ENCODE results near the gene TRAPPC10. TPM values are rescaled to one million over a fixed set of nuclear protein-coding genes. Genes with fewer than 3 reads are reported as not detected.

Gene TRAPPC10
- total RNA-seq, 2 experiments from 2014 or later: 37.1 to 38.6 TPM

- intact Hi-C loops (cut with micrococcal nuclease): no loop called here
- peaks cover 50% of the 10 kb centered on the region for H3K4me1 Mint-ChIP-seq (ENCODE audit: low read depth)
These were observed 17.5 kb downstream of the TRAPPC10 start for GRCh38 chr21:44029460-44030087.

DNA sequence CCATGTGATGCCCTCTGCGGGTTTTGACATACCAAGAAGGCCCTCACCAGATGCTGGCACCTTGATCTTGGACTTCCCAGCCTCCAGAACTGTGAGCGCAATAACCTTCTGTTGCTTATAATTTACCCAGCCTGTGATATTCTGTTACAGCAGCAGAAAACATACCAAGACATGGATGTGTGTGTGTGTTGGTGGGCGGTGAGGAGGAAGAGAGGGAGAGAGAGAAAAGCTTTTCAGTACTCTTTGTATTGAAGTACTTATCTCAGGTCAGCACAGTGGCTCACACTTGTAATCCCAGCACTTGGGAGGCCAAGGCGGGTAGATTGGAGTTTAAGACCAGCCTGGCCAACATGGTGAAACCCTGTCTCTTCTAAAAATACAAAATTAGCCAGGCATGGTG lies 23.1 kb downstream of the TRAPPC10 start:
- H3K9me3 Mint-ChIP-seq: no peaks in the 10 kb centered on the region
- intact Hi-C loops (cut with micrococcal nuclease): no loop called here

More at GRCh38 chr21:44029460-44030087, 17.5 kb downstream of the TRAPPC10 start:
- Mint-ChIP-seq H3K27ac (no peak overlapping the region), H3K27me3 (ENCODE audit: low read depth) (no peaks in the 10 kb centered on the region), H3K9me3 (no peaks in the 10 kb centered on the region), H3K4me3 (no peak overlapping the region), H3K36me3 (ENCODE audit: low read depth) (peaks cover 19% of the 10 kb centered on the region)
- no peak for DNase-seq
- CTCF ChIA-PET: no interaction called here

GRCh38 chr21:44038063-44038462 lies 26.0 kb downstream of the TRAPPC10 start:
- peaks cover 40% of the 10 kb centered on the region for H3K36me3 Mint-ChIP-seq (ENCODE audit: low read depth)
- H3K4me3 Mint-ChIP-seq: no peak overlapping the region
- CTCF ChIA-PET: interaction anchor here (0.7 to 1.0 kb wide), 2 partner anchors 48 to 245 kb away, joined by 3 to 4 read pairs; no protein-coding TSS in a partner anchor
- no peaks in the 10 kb centered on the region for H3K9me3 Mint-ChIP-seq
- no peaks in the 10 kb centered on the region for H3K27me3 Mint-ChIP-seq (ENCODE audit: low read depth)
- peaks cover 9% of the 10 kb centered on the region for H3K4me1 Mint-ChIP-seq (ENCODE audit: low read depth)
- DNase-seq: no peak
- intact Hi-C loops (cut with micrococcal nuclease): no loop called here
- H3K27ac Mint-ChIP-seq: peak overlapping the region; percentile 8

More for the DNA sequence above, 23.1 kb downstream of the TRAPPC10 start:
- no peaks in the 10 kb centered on the region for H3K27me3 Mint-ChIP-seq (ENCODE audit: low read depth)
- H3K4me3 Mint-ChIP-seq: no peak overlapping the region
- peaks cover 8% of the 10 kb centered on the region for H3K4me1 Mint-ChIP-seq (ENCODE audit: low read depth)
- DNase-seq: no peak
- H3K27ac Mint-ChIP-seq: no peak overlapping the region
- CTCF ChIA-PET: no interaction called here
- peaks cover 42% of the 10 kb centered on the region for H3K36me3 Mint-ChIP-seq (ENCODE audit: low read depth)

DNA sequence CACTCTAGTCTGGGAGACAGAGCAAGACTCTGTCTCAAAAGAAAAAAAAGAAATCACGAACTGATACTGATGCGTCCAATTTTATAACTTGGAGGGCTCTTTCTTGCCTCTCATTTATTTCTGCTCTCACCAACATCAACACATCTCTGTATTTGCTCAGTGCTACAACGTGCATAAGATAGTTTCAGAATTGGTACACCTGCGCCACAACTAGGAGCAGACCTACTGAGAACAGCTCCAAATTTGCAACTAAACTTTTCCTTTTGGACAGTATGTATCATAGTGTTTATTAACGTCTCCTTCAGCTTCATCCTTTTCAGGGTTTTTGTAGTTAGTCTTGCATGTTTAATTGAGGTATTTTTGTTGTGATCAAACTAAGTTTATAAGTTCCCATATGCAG lies 27.7 kb downstream of the TRAPPC10 start:
- no peak for DNase-seq
- peaks cover 36% of the 10 kb centered on the region for H3K36me3 Mint-ChIP-seq (ENCODE audit: low read depth)
- no peak overlapping the region for H3K27ac Mint-ChIP-seq
- peaks cover 5% of the 10 kb centered on the region for H3K4me1 Mint-ChIP-seq (ENCODE audit: low read depth)
- no peaks in the 10 kb centered on the region for H3K27me3 Mint-ChIP-seq (ENCODE audit: low read depth)
- intact Hi-C loops (cut with micrococcal nuclease): no loop called here
- no peaks in the 10 kb centered on the region for H3K9me3 Mint-ChIP-seq
- no peak overlapping the region for H3K4me3 Mint-ChIP-seq
- CTCF ChIA-PET: interaction anchor here (0.8 kb wide), 1 partner anchor 18 kb away, joined by 3 read pairs; no protein-coding TSS in a partner anchor

DNA sequence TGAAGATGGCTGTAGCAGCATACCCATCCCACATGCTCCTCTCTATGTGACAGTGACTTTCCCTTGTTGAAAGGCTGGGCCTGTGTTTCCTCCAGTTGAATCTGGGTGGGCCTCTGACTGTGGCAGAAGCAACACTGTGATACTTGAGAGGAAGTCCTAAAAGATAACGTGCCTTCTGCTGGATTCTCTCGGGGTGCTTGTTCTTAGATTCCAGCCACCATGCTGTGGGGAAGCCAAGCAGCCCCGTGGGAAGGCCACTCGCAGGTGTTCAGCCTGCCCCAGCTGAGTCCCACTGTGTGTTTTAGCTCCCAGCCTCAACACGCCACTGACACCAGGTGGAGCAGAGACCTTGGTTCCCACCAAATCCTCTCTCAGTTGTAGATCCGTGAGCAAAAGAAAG lies 31.5 kb downstream of the TRAPPC10 start:
- Mint-ChIP-seq H3K4me3 (no peak overlapping the region), H3K9me3 (no peaks in the 10 kb centered on the region), H3K27ac (no peak overlapping the region), H3K36me3 (ENCODE audit: low read depth) (peaks cover 20% of the 10 kb centered on the region), H3K27me3 (ENCODE audit: low read depth) (no peaks in the 10 kb centered on the region), H3K4me1 (ENCODE audit: low read depth) (peaks cover 10% of the 10 kb centered on the region)
- intact Hi-C loops (cut with micrococcal nuclease): no loop called here
- CTCF ChIA-PET: interaction anchor here (0.6 to 1.3 kb wide), 2 partner anchors 41 to 71 kb away, joined by 3 read pairs; no protein-coding TSS in a partner anchor
- no peak for DNase-seq

GRCh38 chr21:44046734-44047133 lies 34.6 kb downstream of the TRAPPC10 start:
- H3K27me3 Mint-ChIP-seq (ENCODE audit: low read depth): no peaks in the 10 kb centered on the region
- DNase-seq: no peak
- no peak overlapping the region for H3K27ac Mint-ChIP-seq
- H3K9me3 Mint-ChIP-seq: no peaks in the 10 kb centered on the region
- CTCF ChIA-PET: interaction anchor here (0.7 kb wide), 1 partner anchor 25 kb away, joined by 4 read pairs; no protein-coding TSS in a partner anchor
- no peak overlapping the region for H3K4me3 Mint-ChIP-seq
- H3K4me1 Mint-ChIP-seq (ENCODE audit: low read depth): peaks cover 16% of the 10 kb centered on the region
- H3K36me3 Mint-ChIP-seq (ENCODE audit: low read depth): peaks cover 14% of the 10 kb centered on the region
- intact Hi-C loops (cut with micrococcal nuclease): no loop called here

- Mint-ChIP-seq H3K27ac (peak overlapping the region; percentile 53), H3K36me3 (ENCODE audit: low read depth) (peaks cover 15% of the 10 kb centered on the region), H3K9me3 (no peaks in the 10 kb centered on the region), H3K27me3 (ENCODE audit: low read depth) (no peaks in the 10 kb centered on the region), H3K4me1 (ENCODE audit: low read depth) (peaks cover 11% of the 10 kb centered on the region), H3K4me3 (no peak overlapping the region)
- CTCF ChIA-PET: no interaction called here
- no peak for DNase-seq
- intact Hi-C loops (cut with micrococcal nuclease): no loop called here
These were observed 36.0 kb downstream of the TRAPPC10 start for GRCh38 chr21:44047996-44048560.

DNA sequence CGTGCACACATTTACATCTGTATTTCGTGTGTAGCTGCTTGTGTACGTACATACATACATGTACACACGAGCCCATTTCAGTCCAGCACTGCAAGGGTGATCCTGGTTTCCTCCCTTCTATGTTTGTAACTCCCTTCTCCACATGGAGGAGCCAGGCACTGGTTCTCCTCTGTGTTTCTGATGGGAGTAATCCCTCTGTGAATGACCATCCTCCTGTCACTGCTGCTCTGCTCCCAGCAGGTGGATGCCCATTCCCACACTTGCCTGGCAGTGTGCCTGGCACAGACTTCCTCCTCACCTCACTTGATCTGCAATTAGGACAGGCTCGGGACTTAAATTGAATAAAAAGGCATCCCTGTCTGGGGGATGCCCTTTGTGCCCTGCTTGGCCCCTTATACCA lies 37.1 kb downstream of the TRAPPC10 start:
- H3K4me3 Mint-ChIP-seq: no peak overlapping the region
- no peaks in the 10 kb centered on the region for H3K9me3 Mint-ChIP-seq
- no peaks in the 10 kb centered on the region for H3K27me3 Mint-ChIP-seq (ENCODE audit: low read depth)
- no peak for DNase-seq
- intact Hi-C loops (cut with micrococcal nuclease): no loop called here
- CTCF ChIA-PET: no interaction called here
- peaks cover 9% of the 10 kb centered on the region for H3K36me3 Mint-ChIP-seq (ENCODE audit: low read depth)
- peak overlapping the region; percentile 56 for H3K27ac Mint-ChIP-seq
- H3K4me1 Mint-ChIP-seq (ENCODE audit: low read depth): peaks cover 11% of the 10 kb centered on the region

DNA sequence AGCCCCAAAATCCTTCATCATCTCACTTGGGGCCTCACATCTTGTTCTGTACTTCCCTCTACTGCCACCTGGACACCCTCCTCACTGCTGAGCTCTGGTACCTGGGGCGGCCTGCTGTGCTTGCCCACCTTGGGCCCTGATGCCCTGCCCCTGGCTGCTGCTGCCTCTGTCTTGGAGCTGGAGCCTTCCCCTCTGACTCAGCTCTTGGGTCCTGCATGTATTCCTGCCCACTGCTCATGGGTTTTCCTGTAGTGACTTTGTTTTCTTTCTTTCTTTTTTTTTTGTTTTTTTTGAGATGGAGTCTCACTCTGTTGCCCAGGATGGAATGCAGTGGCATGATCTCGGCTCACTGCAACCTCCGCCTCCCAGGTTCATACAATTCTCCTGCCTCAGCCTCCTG lies 37.5 kb downstream of the TRAPPC10 start:
- no peak for DNase-seq
- Mint-ChIP-seq H3K9me3 (no peaks in the 10 kb centered on the region), H3K27me3 (ENCODE audit: low read depth) (no peaks in the 10 kb centered on the region), H3K4me3 (no peak overlapping the region), H3K36me3 (ENCODE audit: low read depth) (peaks cover 11% of the 10 kb centered on the region), H3K27ac (peak overlapping the region; percentile 56), H3K4me1 (ENCODE audit: low read depth) (peaks cover 11% of the 10 kb centered on the region)
- intact Hi-C loops (cut with micrococcal nuclease): no loop called here
- CTCF ChIA-PET: no interaction called here

DNA sequence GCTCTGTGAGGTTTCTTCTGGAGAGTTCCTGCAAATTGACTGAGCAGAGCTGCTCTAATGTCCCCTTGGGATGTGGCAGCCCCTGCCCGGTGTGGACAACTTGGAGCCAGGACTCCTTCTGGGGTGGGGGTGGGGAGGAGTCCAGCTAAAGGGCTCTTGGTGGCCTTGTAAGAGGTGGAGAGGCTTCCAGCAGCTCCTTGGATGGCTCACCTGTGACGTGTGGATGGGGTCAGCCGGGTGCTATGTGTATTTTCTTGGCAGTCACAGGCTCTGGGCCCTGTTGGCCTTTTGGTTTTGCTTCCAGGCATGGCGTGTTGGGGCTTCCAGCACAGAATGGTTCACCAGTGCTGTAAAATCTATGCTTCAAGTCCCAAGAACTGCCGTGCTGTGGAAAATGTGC lies 38.2 kb downstream of the TRAPPC10 start:
- Mint-ChIP-seq H3K4me3 (no peak overlapping the region), H3K27ac (no peak overlapping the region), H3K36me3 (ENCODE audit: low read depth) (peaks cover 13% of the 10 kb centered on the region), H3K4me1 (ENCODE audit: low read depth) (peaks cover 11% of the 10 kb centered on the region), H3K27me3 (ENCODE audit: low read depth) (no peaks in the 10 kb centered on the region), H3K9me3 (no peaks in the 10 kb centered on the region)
- CTCF ChIA-PET: no interaction called here
- DNase-seq: no peak
- intact Hi-C loops (cut with micrococcal nuclease): no loop called here

DNA sequence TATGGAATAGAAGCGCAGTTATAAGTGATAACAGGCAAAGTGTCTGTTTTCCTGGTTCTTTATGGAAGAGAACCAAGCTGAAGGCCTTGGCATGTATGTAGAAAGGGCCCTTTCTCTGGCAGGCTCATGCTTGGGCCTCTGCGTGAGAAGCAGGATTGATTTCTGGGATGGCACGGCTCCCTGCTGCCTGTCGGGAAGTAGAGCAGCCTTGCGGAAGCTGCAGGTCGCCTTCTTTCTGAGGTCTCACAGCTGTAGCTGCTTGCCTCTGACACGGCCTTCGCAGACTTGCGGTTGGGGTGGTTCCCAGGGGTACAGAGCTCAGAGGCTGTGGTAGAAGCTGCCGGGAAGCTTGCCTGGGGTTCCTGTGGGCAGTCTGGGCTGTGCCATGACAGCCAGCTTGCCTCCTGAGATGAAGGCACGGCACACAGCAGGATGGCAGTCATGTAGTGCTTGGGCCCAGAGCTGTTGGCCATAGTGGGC lies 39.4 kb downstream of the TRAPPC10 start:
- no peaks in the 10 kb centered on the region for H3K9me3 Mint-ChIP-seq
- H3K4me1 Mint-ChIP-seq (ENCODE audit: low read depth): peaks cover 9% of the 10 kb centered on the region
- H3K36me3 Mint-ChIP-seq (ENCODE audit: low read depth): peaks cover 18% of the 10 kb centered on the region
- CTCF ChIA-PET: interaction anchor here (0.8 to 1.5 kb wide), 3 partner anchors 12 to 36 kb away, joined by 3 read pairs; no protein-coding TSS in a partner anchor
- no peaks in the 10 kb centered on the region for H3K27me3 Mint-ChIP-seq (ENCODE audit: low read depth)
- DNase-seq: no peak
- H3K4me3 Mint-ChIP-seq: no peak overlapping the region
- intact Hi-C loops (cut with micrococcal nuclease): no loop called here
- no peak overlapping the region for H3K27ac Mint-ChIP-seq

- Mint-ChIP-seq H3K36me3 (ENCODE audit: low read depth) (peaks cover 21% of the 10 kb centered on the region), H3K27me3 (ENCODE audit: low read depth) (no peaks in the 10 kb centered on the region), H3K9me3 (no peaks in the 10 kb centered on the region), H3K4me3 (no peak overlapping the region), H3K27ac (peak overlapping the region; percentile 21), H3K4me1 (ENCODE audit: low read depth) (peaks cover 11% of the 10 kb centered on the region)
- CTCF ChIA-PET: interaction anchor here (0.8 to 1.5 kb wide), 3 partner anchors 11 to 37 kb away, joined by 3 read pairs; no protein-coding TSS in a partner anchor
- intact Hi-C loops (cut with micrococcal nuclease): no loop called here
- no peak for DNase-seq
These were observed 40.1 kb downstream of the TRAPPC10 start for GRCh38 chr21:44052071-44052829.

Measured in activated naive CD4-positive, alpha-beta T cell treated with anti-CD3 and anti-CD28 coated beads for 36 hours (primary cell).